ENCODE measurements around the gene LITAF.
"Not testable (repeated sequence)": the region's sequence is repeated elsewhere in the genome, so short reads cannot be mapped to it uniquely, and the experiment has no call there.

- TF ChIP-seq, protein P1, sequence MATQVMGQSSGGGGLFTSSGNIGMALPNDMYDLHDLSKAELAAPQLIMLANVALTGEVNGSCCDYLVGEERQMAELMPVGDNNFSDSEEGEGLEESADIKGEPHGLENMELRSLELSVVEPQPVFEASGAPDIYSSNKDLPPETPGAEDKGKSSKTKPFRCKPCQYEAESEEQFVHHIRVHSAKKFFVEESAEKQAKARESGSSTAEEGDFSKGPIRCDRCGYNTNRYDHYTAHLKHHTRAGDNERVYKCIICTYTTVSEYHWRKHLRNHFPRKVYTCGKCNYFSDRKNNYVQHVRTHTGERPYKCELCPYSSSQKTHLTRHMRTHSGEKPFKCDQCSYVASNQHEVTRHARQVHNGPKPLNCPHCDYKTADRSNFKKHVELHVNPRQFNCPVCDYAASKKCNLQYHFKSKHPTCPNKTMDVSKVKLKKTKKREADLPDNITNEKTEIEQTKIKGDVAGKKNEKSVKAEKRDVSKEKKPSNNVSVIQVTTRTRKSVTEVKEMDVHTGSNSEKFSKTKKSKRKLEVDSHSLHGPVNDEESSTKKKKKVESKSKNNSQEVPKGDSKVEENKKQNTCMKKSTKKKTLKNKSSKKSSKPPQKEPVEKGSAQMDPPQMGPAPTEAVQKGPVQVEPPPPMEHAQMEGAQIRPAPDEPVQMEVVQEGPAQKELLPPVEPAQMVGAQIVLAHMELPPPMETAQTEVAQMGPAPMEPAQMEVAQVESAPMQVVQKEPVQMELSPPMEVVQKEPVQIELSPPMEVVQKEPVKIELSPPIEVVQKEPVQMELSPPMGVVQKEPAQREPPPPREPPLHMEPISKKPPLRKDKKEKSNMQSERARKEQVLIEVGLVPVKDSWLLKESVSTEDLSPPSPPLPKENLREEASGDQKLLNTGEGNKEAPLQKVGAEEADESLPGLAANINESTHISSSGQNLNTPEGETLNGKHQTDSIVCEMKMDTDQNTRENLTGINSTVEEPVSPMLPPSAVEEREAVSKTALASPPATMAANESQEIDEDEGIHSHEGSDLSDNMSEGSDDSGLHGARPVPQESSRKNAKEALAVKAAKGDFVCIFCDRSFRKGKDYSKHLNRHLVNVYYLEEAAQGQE (tag by site-specific recombination; IDR thresholded peaks at IDR 0.05): not testable (repeated sequence)
- not testable (repeated sequence) for TF ChIP-seq ELK4 (IDR thresholded peaks at IDR 0.05; ENCODE audit: borderline replicate concordance, low read depth, low read length); KLF16 (tag by site-specific recombination; IDR thresholded peaks at IDR 0.05)
These were observed 28.4 kb downstream of the LITAF start for GRCh38 chr16:11558308-11558823.
